ENCODE results near the gene COL23A1. TPM values are rescaled to one million over a fixed set of nuclear protein-coding genes. Genes with fewer than 3 reads are reported as not detected.

The COL23A1 gene
- total and polyA plus RNA-seq, 2 of the 8 experiments (the other 6 are each of a cell fraction or from before 2014, with no cell fraction given): 3.1 to 4.7 TPM

DNA sequence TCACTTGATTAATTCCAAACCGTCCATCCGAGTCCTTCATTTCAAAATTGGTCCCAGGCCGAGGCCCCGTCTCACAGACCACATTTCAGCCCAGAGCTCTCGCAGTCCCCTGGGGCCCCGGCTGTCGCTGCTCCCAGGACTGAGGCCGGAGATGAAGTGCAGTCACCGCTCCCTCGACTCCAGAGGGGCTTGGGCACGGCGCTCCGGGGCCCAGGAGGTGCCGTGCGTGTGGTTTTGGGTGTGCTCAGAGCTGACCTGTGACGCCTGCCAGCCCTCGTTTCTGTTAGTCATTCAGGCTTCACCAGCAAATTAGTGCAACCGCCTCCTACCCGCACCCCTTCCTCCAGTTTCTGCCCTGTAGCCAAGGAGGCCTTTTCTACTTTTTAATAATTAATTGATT is 308.9 kb downstream of the COL23A1 start:
- Histone ChIP-seq H3K56ac (replicated peaks; ENCODE audit: insufficient read length, low read depth, low read length) (no peak overlapping the region), H3K36me3 (ENCODE audit: control insufficient read depth in 2 of 4, insufficient read depth in 4 of 4, low read length in 3 of 4) (no peaks in the 10 kb centered on the region), H3K4me1 (replicated peaks in 1 of 4; ENCODE audit: control insufficient read depth in 3 of 4, insufficient read depth in 4 of 4, low read length in 3 of 4) (peaks cover 0 to 4% (median 2%) of the 10 kb centered on the region in 4 experiments; a peak in 2 of 7 replicates), H3K9ac (replicated peaks in 1 of 4; ENCODE audit: extremely low read depth in 1 of 4, low read depth in 3 of 4, low read length in 3 of 4) (no peak overlapping the region), H3K79me2 (ENCODE audit: control insufficient read depth in 1 of 2, insufficient read depth in 2 of 2, low read length in 2 of 2) (no peaks in the 10 kb centered on the region), H2BK12ac (ENCODE audit: low read depth, low read length) (no peak overlapping the region), H2AK5ac (ENCODE audit: low read depth, low read length) (no peak overlapping the region), H2BK5ac (ENCODE audit: low read depth, low read length) (no peak overlapping the region), H4K91ac (replicated peaks; ENCODE audit: insufficient read length, low read length) (no peak overlapping the region), H2AFZ (ENCODE audit: low read length) (no peak overlapping the region), H2BK120ac (replicated peaks; ENCODE audit: low read depth, low read length) (no peak overlapping the region), H3K23me2 (ENCODE audit: low read depth, low read length) (no peaks in the 10 kb centered on the region), H3K23ac (ENCODE audit: insufficient read length) (no peak overlapping the region), H4K8ac (ENCODE audit: extremely low read depth, insufficient read depth, low read length) (no peak overlapping the region), H2BK20ac (ENCODE audit: low read length) (no peak overlapping the region), H3K27me3 (replicated peaks in 1 of 4; ENCODE audit: control insufficient read depth in 3 of 4, extremely low read depth in 1 of 4, insufficient read depth in 3 of 4, low read length in 3 of 4) (peaks cover 0 to 10% (median 2%) of the 10 kb centered on the region in 4 experiments; a peak in 4 of 7 replicates), H3K79me1 (ENCODE audit: low read depth, low read length) (no peaks in the 10 kb centered on the region), H3K27ac (ENCODE audit: low read depth, low read length) (no peak overlapping the region), H3K14ac (ENCODE audit: insufficient read length) (no peak overlapping the region), H3K4ac (replicated peaks; ENCODE audit: insufficient read length, low read depth, low read length) (no peak overlapping the region), H3K4me2 (ENCODE audit: insufficient read depth in 1 of 2, low read depth in 2 of 2, low read length in 2 of 2) (no peak overlapping the region), H4K20me1 (replicated peaks in 1 of 2; ENCODE audit: control insufficient read depth in 1 of 2, insufficient read depth in 2 of 2, low read length in 2 of 2) (no peaks in the 10 kb centered on the region), H3K18ac (ENCODE audit: extremely low read depth, low read length) (no peak overlapping the region), H2BK15ac (ENCODE audit: low read length) (no peak overlapping the region), H3K9me3 (ENCODE audit: insufficient read depth in 2 of 2, low read depth in 1 of 2, low read length in 1 of 2) (peaks cover 0 to 4% of the 10 kb centered on the region in 2 experiments; a peak in 1 of 4 replicates), H4K5ac (ENCODE audit: insufficient read length, low read depth, low read length) (no peak overlapping the region), H3K4me3 (ENCODE audit: extremely low read depth in 1 of 4, insufficient read depth in 2 of 4, low read depth in 3 of 4, low read length in 4 of 4) (no peak overlapping the region)
- CTCF ChIA-PET (ENCODE audit: partially characterized antibody): interaction anchor here (0.6 to 10.0 kb wide), 24 partner anchors 9 to 1391 kb away, joined by 3 to 131 read pairs (median 6); partner anchors contain the start of gene COL23A1
- TF ChIP-seq CHD2 (IDR thresholded peaks at IDR 0.05; ENCODE audit: low read length) (no peak), POLR2AphosphoS5 (IDR thresholded peaks at IDR 0.05; ENCODE audit: low read depth, low read length) (no peak), JUN (IDR thresholded peaks at IDR 0.05; ENCODE audit: low read depth, low read length) (no peak), RFX5 (IDR thresholded peaks at IDR 0.05; ENCODE audit: borderline replicate concordance, low read depth, low read length) (no peak), KDM4A (IDR thresholded peaks at IDR 0.05; ENCODE audit: low read depth, low read length, severe bottlenecking) (no peak), GTF2F1 (IDR thresholded peaks at IDR 0.05; ENCODE audit: borderline replicate concordance, low read depth, low read length) (no peak), TEAD4 (IDR thresholded peaks at IDR 0.05; ENCODE audit: low read depth, low read length) (no peak)
- TF ChIP-seq, protein P1, sequence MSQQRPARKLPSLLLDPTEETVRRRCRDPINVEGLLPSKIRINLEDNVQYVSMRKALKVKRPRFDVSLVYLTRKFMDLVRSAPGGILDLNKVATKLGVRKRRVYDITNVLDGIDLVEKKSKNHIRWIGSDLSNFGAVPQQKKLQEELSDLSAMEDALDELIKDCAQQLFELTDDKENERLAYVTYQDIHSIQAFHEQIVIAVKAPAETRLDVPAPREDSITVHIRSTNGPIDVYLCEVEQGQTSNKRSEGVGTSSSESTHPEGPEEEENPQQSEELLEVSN (IDR thresholded peaks at IDR 0.05): no peak
- TF ChIP-seq, protein P2, sequence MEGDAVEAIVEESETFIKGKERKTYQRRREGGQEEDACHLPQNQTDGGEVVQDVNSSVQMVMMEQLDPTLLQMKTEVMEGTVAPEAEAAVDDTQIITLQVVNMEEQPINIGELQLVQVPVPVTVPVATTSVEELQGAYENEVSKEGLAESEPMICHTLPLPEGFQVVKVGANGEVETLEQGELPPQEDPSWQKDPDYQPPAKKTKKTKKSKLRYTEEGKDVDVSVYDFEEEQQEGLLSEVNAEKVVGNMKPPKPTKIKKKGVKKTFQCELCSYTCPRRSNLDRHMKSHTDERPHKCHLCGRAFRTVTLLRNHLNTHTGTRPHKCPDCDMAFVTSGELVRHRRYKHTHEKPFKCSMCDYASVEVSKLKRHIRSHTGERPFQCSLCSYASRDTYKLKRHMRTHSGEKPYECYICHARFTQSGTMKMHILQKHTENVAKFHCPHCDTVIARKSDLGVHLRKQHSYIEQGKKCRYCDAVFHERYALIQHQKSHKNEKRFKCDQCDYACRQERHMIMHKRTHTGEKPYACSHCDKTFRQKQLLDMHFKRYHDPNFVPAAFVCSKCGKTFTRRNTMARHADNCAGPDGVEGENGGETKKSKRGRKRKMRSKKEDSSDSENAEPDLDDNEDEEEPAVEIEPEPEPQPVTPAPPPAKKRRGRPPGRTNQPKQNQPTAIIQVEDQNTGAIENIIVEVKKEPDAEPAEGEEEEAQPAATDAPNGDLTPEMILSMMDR (IDR thresholded peaks at IDR 0.05; ENCODE audit: control extremely low read depth in 1 of 3, insufficient read depth in 1 of 3, low read depth in 1 of 3, low read length in 3 of 3): no peak
- FAIRE-seq (no peak), DNase-seq (ENCODE audit: low read depth in 1 of 2, low spot score in 2 of 2) (no peak)
- POLR2A ChIA-PET (ENCODE audit: partially characterized antibody): no interaction called here
- WGBS, 2 experiments (ENCODE audit: extremely low coverage in 1 of 2, insufficient coverage in 1 of 2, insufficient read length in 1 of 2, insufficient replicate concordance in 2 of 2, low coverage in 1 of 2, low lambda C conversion rate in 2 of 2, missing lambda C conversion rate in 1 of 2): 95% methylated on average over 19 of the region's 19 CpGs; no CpG with 5 or more reads in 1 of the 2 experiments

Data from H1 (cell line).